Ectodermal cell (in vitro differentiated cells): Measurements from ENCODE around the gene RND2.
A peak's percentile ranks its signal among the peaks of the same experiment; 100 is the strongest.

Experiments
- H3K27ac ChIP-seq: 2 replicates; pipeline ENCODE4 v1.7.0; 2013; ENCODE audit warnings: mild to moderate bottlenecking, low read depth, low read length; ENCODE audit not compliant: insufficient read depth, poor library complexity, severe bottlenecking
- H3K27me3 ChIP-seq: 2 replicates; pipeline ENCODE4 v1.7.0; 2013; ENCODE audit warnings: mild to moderate bottlenecking, low read length; ENCODE audit not compliant: insufficient read depth, control insufficient read depth, poor library complexity, severe bottlenecking
- H3K36me3 ChIP-seq: one replicate; pipeline ENCODE4 v1.7.0; 2013; ENCODE audit warnings: low read length; ENCODE audit not compliant: control insufficient read depth, insufficient read depth
- H3K4me1 ChIP-seq: one replicate; pipeline ENCODE4 v1.7.0; 2013; ENCODE audit warnings: low read length; ENCODE audit not compliant: control insufficient read depth, insufficient read depth
- H3K4me3 ChIP-seq: 2 replicates; pipeline ENCODE4 v1.7.0; 2013; ENCODE audit warnings: low read depth, low read length, control low read depth; ENCODE audit not compliant: insufficient read depth
- H3K9me3 ChIP-seq: 2 replicates; pipeline ENCODE4 v1.7.0; 2013; ENCODE audit warnings: mild to moderate bottlenecking, low read length, moderate library complexity; ENCODE audit not compliant: control insufficient read depth
- WGBS, 2 experiments: methylation state at CpG; one replicate each; pipeline ENCODE4 v1.1.7; 2013; ENCODE audit warnings: missing lambda C conversion rate in 2 of 2; 5-methylcytosine and 5-hydroxymethylcytosine counted together

Gene RND2

DNA sequence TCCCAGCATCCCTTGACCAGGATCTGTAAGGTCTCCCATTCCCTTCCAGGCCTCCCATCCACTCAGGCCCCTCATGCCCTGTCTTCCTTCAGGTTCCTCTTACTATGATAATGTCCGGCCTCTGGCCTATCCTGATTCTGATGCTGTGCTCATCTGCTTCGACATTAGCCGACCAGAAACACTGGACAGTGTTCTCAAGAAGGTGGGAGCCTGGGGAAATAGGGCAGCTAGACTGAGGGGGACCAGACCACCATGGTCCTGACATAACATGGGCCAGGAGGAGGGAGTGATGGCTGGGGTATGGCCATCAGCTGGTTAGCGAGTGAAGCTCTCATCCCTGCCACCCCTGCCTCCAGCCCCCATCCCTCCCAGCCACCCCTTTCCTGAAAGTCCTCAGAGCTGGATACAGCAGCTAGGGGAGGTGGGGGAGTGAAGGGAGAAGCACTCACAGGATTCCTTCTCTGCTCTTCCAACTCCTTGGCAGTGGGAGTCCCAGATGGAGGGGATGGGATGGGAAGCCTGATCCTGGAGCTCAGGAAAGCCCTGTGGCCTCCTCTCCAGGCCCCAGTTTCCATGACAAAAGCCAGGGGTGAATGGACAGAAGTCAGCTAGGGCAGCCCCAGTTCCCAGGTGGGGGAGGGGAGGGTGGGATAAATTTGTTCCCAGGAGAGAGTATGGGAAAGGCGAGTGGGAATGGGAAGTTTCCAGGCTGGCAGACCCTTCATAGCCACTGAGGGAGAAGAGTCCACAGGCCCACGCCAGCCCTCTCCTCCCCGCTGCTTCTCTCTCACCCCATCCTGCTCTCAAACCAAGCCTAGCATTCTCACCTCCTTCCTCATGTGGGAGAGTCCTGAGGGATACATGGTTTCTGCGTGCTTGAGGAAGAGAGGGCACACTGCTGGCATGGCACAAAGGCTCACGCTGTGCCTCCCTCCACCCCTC is 2.3 kb downstream of the RND2 start:
- peaks cover 7% of the 10 kb centered on the region for H3K36me3 ChIP-seq
- WGBS, 2 experiments, result 60 to 69% methylated on average over 9 of the region's 9 CpGs
- H3K4me1 ChIP-seq, result peaks cover 16% of the 10 kb centered on the region
- no peaks in the 10 kb centered on the region for H3K9me3 ChIP-seq
- no peak overlapping the region for H3K27ac ChIP-seq
- H3K4me3 ChIP-seq, result no peak overlapping the region
- no peaks in the 10 kb centered on the region for H3K27me3 ChIP-seq

- 93 to 94% methylated on average over 17 of the region's 17 CpGs for WGBS, 2 experiments
- Histone ChIP-seq H3K9me3 (no peaks in the 10 kb centered on the region), H3K27ac (no peak overlapping the region), H3K4me1 (peaks cover 19% of the 10 kb centered on the region), H3K36me3 (peaks cover 7% of the 10 kb centered on the region), H3K27me3 (no peaks in the 10 kb centered on the region), H3K4me3 (no peak overlapping the region)
Measured at GRCh38 chr17:43028221-43028861, 3.3 kb downstream of the RND2 start.

- no peaks in the 10 kb centered on the region for H3K9me3 ChIP-seq
- H3K27me3 ChIP-seq, result no peaks in the 10 kb centered on the region
- H3K27ac ChIP-seq, result no peak overlapping the region
- WGBS, 2 experiments, result 92% methylated on average over 6 of the region's 6 CpGs
- H3K4me1 ChIP-seq, result peaks cover 37% of the 10 kb centered on the region
- H3K36me3 ChIP-seq, result peaks cover 7% of the 10 kb centered on the region
- no peak overlapping the region for H3K4me3 ChIP-seq
Measured at GRCh38 chr17:43030137-43030767, 5.2 kb downstream of the RND2 start.

DNA sequence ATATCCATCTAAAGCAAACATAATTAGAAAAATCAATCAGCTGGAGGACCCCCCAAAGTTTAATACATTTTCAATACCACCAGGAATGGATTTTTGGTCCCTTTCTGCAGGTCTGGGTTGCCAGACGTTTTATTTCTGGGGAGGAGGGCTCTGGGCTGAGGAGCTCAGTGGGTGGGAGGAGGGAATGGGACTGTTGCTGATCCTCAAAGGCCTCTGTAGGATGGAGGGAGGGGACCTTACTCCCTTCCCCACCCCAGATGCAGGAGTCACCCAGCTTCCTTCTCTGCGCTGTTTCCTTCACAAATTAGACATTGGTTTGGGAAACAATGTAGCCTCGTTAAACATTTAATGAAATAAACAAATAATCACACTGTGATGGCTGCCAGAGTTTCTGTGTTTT is 6.6 kb downstream of the RND2 start:
- no peaks in the 10 kb centered on the region for H3K9me3 ChIP-seq
- no peak overlapping the region for H3K27ac ChIP-seq
- WGBS, 2 experiments, result 20 to 83% methylated on average over 1 to 2 of the region's 3 CpGs
- peaks cover 7% of the 10 kb centered on the region for H3K36me3 ChIP-seq
- no peaks in the 10 kb centered on the region for H3K27me3 ChIP-seq
- peaks cover 46% of the 10 kb centered on the region for H3K4me1 ChIP-seq
- no peak overlapping the region for H3K4me3 ChIP-seq

GRCh38 chr17:43033948-43034881 is 9.2 kb downstream of the RND2 start:
- 11 to 15% methylated on average over 11 of the region's 12 CpGs for WGBS, 2 experiments
- H3K27ac ChIP-seq, result peak overlapping the region; percentile 95
- no peaks in the 10 kb centered on the region for H3K27me3 ChIP-seq
- H3K36me3 ChIP-seq, result no peaks in the 10 kb centered on the region
- peak overlapping the region; percentile 26 for H3K4me3 ChIP-seq
- H3K4me1 ChIP-seq, result peaks cover 48% of the 10 kb centered on the region
- no peaks in the 10 kb centered on the region for H3K9me3 ChIP-seq

DNA sequence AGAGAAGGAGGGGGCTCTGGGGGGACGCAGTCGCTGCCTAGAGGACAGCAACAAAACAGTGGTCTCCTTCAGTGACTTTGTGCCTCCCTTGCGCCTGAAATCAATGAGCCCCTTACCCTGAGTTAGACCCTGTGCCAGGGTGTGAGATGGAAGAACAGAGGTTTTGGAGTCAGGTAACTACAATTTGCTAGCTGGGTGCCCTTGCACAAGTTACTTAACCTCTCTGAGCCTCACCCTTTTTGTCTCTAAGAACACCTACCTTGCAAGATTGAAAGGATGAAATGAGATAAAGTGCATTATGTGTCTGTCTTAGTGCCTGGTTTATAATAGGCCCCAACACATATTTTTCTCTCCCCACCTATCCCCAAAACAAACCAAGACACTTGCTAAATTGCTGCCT is 9.9 kb downstream of the RND2 start:
- WGBS, 2 experiments, result 57 to 65% methylated on average over 3 of the region's 3 CpGs
- Histone ChIP-seq H3K4me1 (peaks cover 48% of the 10 kb centered on the region), H3K27ac (peak overlapping the region; percentile 95), H3K36me3 (no peaks in the 10 kb centered on the region), H3K4me3 (no peak overlapping the region), H3K27me3 (no peaks in the 10 kb centered on the region), H3K9me3 (no peaks in the 10 kb centered on the region)

DNA sequence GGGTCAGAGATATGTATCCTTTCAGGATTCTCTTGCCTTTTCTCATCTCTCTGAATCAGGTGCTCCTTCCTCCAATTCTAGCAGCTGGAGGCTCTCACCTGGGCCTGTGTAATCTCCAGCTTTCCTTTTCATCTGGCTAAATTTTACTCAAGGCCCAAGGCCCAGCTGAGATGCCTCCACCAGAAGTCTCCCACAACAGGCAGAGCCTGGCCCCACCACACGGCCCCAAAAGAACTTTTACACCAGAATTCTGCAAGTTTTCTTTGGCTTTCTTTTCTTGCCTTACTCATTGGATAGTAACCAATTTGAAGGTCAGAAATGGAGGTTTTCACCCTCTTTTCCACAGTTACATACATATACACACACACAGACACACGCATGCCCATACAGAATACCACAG is 14.6 kb downstream of the RND2 start:
- H3K4me1 ChIP-seq, result peaks cover 51% of the 10 kb centered on the region

GRCh38 chr17:43040655-43041054 is 15.6 kb downstream of the RND2 start:
- 66 to 73% methylated on average over 2 of the region's 2 CpGs for WGBS, 2 experiments

More for the DNA sequence above, 14.6 kb downstream of the RND2 start:
- Histone ChIP-seq H3K9me3 (no peaks in the 10 kb centered on the region), H3K36me3 (no peaks in the 10 kb centered on the region), H3K27ac (no peak overlapping the region), H3K4me3 (no peak overlapping the region), H3K27me3 (no peaks in the 10 kb centered on the region)
- 87 to 88% methylated on average over 2 of the region's 2 CpGs for WGBS, 2 experiments

GRCh38 chr17:43042025-43042628 is 17.1 kb downstream of the RND2 start:
- Histone ChIP-seq H3K4me3 (no peak overlapping the region), H3K4me1 (peaks cover 26% of the 10 kb centered on the region), H3K27me3 (no peaks in the 10 kb centered on the region), H3K27ac (no peak overlapping the region), H3K9me3 (no peaks in the 10 kb centered on the region), H3K36me3 (no peaks in the 10 kb centered on the region)
- WGBS, 2 experiments, result 47 to 55% methylated on average over 5 of the region's 5 CpGs

More at GRCh38 chr17:43040655-43041054, 15.6 kb downstream of the RND2 start:
- H3K4me3 ChIP-seq, result no peak overlapping the region
- no peaks in the 10 kb centered on the region for H3K27me3 ChIP-seq
- no peaks in the 10 kb centered on the region for H3K36me3 ChIP-seq
- no peaks in the 10 kb centered on the region for H3K9me3 ChIP-seq
- H3K4me1 ChIP-seq, result peaks cover 41% of the 10 kb centered on the region
- peak overlapping the region; percentile 63 for H3K27ac ChIP-seq
